DMS53 treated with DMSO at 0.1 percent for 48 hours (cell line): ENCODE data around the gene PTPRN2.

Source experiments
- DNase-seq: peaks from one replicate; lab custom pipeline; 2025; ENCODE audit not compliant: unreplicated experiment; lab: John Stamatoyannopoulos, UW

The PTPRN2 gene

GRCh38 chr7:157719705-157720655 is 867.6 kb downstream of the PTPRN2 start:
- no peak for DNase-seq

DNA sequence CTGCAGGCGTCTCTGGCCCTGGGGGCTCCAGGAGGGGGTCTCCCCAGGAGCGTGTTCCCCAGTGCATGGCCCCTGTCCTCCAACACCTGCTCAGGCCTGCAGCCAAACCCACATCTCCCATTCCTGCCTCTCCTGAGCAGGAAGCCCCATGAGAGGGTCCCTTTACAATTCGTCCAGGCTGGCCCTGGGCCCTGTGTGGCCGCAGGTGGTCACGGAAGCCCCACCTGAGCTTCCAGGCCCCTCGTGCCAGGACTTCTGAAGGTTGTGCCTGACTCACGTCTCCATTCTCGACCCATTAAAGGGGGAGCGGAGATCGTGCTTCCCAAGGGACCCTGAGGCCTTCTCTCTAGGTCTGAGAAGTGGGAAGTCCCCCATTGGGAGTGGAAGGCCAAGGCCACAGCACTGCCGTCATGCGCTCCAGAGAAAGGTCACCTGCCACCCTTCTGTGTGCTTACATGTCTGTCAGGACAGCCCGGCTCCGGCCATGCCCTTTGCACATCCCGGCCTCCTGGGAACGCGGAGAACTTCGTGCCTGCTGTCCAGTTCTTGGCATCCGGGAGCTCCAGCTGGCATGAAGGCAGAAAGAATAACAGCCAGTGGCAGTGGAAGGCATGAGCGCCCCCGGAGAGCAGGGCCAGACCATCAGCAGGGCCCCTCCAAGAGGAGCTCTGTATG is 868.5 kb downstream of the PTPRN2 start:
- DNase-seq, result no peak

GRCh38 chr7:157718303-157719007 is 869.2 kb downstream of the PTPRN2 start:
- no peak for DNase-seq

GRCh38 chr7:157717211-157718174 is 870.1 kb downstream of the PTPRN2 start:
- no peak for DNase-seq

- DNase-seq, result no peak
These were observed 871.7 kb downstream of the PTPRN2 start for GRCh38 chr7:157715938-157716280.

DNA sequence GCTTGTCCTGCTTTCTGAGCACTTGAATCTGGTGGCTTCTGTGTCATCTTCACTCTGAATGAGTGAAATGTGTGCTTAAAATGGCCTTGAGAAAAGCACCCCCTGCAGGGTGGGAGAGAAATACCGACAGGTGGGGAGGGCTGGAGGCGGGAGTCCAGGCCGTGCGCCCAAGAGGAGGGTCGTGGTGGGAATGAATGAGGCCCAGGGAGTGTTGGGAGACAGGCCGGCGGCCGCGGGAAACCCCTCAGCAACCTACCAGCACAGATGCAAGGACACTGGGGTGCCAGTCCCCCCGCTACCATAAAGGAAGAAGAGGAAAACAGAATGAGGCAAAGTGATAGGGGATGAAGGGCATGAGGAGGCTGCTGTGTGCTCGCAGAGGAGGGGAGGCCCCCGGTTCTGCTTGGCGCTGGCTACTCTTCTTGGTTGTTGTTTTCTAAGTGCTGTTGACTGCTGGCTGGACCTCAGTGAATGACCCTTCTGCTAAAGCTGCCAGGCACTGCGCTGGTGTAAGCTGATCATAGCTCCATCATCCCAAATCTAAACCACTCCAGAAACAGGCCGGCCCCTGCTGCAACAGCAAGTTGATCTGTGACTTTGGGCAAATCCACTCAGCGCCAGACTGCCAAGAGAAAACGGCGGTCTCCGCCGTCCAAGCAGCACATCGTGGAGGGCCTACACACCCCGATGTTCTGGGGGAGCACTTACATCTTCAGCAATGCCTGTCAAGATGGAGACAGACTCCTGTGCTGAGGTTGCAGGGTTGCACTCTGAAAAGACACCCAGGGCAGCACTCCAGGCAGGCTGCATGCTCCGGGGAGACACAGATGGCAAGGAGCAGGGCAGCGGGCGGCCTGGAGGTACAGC is 872.3 kb downstream of the PTPRN2 start:
- DNase-seq, result no peak

- DNase-seq, result no peak
These were observed 873.2 kb downstream of the PTPRN2 start for GRCh38 chr7:157714166-157715070.

GRCh38 chr7:157713591-157713990 is 874.0 kb downstream of the PTPRN2 start:
- no peak for DNase-seq

GRCh38 chr7:157712666-157713235 is 874.9 kb downstream of the PTPRN2 start:
- no peak for DNase-seq

DNA sequence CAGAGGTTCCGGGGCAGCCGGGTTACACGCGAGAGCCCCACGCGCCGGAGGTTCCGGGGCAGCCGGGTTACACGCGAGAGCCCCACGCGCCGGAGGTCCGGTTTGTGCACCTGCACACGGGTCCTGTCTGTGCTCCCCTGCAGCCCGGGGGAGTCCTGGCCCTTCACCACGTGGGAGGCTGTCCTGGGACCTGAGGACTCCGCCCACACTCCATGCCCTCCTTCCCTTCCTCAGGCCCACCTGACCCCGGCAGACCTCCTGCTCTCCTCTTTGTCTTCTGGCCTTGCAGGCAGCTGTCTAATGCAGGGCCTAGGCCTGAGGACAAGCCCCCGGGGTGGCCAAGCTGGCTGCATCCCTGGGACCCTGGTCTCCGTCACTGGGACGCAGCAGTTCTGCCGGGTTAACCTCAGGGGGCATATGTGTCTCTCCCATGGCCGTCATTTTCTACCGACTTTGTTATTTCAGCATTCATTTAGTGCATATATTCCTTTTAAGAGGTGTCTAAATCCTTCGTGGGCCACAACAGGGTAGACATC is 876.2 kb downstream of the PTPRN2 start:
- DNase-seq, result no peak

DNA sequence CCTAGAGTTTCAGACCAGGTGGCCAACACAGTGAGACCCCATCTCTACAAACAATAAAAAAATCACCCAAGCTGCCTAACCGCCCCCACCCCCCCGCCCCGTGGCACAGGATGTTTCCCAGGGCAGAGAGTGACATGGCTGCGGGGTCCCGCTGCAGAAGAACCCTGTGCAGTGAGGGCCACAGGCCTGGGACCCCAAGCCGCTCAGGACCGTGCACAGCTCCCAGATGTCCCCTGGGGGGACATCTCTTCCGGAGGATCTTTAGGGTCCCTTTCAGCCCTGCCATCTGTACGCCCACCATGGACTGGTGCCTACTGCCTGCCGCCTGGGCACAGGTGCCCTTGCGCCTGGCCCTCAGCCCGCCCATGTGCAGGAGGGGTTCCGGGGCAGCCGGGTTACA is 877.2 kb downstream of the PTPRN2 start:
- no peak for DNase-seq

- DNase-seq, result no peak
These were observed 877.9 kb downstream of the PTPRN2 start for GRCh38 chr7:157709531-157710251.

DNA sequence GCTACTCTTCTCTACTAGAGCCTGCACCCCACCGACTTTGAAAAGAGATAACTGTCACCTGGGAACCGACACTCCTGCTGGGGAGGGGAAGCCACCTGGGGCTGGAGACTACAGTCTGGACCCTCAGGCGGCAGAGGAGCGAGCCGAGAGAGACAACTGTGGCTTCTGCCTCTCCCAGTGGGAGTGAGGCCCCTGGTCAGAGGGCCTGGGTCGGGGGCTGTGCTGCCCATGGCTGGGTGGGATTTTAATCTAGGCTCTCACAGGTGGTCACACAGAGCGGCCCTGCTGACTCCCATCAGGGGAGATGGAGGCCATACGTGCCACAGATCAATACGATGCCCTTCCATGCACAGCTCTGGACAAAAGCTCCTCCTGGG is 878.7 kb downstream of the PTPRN2 start:
- no peak for DNase-seq

- DNase-seq, result no peak
These were observed 879.4 kb downstream of the PTPRN2 start for GRCh38 chr7:157707983-157708918.

- DNase-seq, result no peak
These were observed 883.3 kb downstream of the PTPRN2 start for GRCh38 chr7:157704365-157704764.

DNA sequence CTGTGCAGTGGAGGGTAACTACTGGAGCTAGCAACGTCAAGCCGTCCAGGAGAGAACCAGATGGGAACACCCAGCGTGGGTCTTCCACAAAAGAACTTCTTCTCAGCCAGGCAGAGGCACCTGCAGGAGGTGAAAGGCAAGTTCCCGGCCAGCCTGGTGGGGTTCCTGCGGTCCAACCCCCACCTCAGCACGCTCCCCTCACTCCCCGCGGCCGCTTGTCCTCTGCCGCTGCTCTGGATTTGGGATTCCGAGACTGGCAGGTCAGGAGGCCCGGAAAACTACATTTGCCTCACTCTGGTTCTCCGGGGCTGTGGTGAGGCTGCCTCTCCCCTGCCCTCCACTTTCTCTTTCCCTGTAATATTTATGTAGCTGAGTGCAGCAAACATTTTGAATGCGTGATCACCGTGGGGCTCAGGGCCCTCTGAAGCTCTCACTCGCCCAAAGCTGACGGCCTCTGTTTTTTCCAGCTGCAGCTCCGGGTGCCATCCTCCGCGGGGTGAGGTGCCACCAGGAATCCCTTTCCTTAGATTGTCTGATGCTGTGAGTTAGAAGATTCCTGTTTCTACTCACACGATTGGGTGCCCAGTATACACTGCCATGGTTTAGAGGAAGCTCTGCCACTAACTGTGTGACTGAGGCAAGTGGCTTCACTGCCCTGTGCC is 884.0 kb downstream of the PTPRN2 start:
- no peak for DNase-seq
